HL-60 (cell line): Measurements from ENCODE around the gene C14orf132.

Source experiments
- GABPA ChIP-seq: IDR thresholded peaks from 2 replicates; pipeline ENCODE4 v1.6.1; 2012; ENCODE audit warnings: low read depth
- POLR2AphosphoS5 ChIP-seq: IDR thresholded peaks from 2 replicates; pipeline ENCODE4 v1.6.1; 2012; ENCODE audit warnings: low read depth
- SPI1 ChIP-seq: IDR thresholded peaks from 2 replicates; pipeline ENCODE4 v1.6.1; 2012; ENCODE audit warnings: low read depth, mild to moderate bottlenecking, borderline replicate concordance
- TF ChIP-seq, protein P1 (sequence below): IDR thresholded peaks from 2 replicates; pipeline ENCODE4 v1.6.1; 2012; ENCODE audit warnings: low read depth; ENCODE audit not compliant: insufficient replicate concordance
- TF ChIP-seq, protein P2 (sequence below): IDR thresholded peaks from one replicate; pipeline ENCODE4 v1.5.1; 2011; ENCODE audit warnings: low read length, control low read depth, inconsistent platforms; ENCODE audit not compliant: insufficient read depth

GRCh38 chr14:96098999-96099335, 59.8 kb downstream of the C14orf132 start:
- TF ChIP-seq, protein P1, sequence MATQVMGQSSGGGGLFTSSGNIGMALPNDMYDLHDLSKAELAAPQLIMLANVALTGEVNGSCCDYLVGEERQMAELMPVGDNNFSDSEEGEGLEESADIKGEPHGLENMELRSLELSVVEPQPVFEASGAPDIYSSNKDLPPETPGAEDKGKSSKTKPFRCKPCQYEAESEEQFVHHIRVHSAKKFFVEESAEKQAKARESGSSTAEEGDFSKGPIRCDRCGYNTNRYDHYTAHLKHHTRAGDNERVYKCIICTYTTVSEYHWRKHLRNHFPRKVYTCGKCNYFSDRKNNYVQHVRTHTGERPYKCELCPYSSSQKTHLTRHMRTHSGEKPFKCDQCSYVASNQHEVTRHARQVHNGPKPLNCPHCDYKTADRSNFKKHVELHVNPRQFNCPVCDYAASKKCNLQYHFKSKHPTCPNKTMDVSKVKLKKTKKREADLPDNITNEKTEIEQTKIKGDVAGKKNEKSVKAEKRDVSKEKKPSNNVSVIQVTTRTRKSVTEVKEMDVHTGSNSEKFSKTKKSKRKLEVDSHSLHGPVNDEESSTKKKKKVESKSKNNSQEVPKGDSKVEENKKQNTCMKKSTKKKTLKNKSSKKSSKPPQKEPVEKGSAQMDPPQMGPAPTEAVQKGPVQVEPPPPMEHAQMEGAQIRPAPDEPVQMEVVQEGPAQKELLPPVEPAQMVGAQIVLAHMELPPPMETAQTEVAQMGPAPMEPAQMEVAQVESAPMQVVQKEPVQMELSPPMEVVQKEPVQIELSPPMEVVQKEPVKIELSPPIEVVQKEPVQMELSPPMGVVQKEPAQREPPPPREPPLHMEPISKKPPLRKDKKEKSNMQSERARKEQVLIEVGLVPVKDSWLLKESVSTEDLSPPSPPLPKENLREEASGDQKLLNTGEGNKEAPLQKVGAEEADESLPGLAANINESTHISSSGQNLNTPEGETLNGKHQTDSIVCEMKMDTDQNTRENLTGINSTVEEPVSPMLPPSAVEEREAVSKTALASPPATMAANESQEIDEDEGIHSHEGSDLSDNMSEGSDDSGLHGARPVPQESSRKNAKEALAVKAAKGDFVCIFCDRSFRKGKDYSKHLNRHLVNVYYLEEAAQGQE = no peak
- TF ChIP-seq, protein P2, sequence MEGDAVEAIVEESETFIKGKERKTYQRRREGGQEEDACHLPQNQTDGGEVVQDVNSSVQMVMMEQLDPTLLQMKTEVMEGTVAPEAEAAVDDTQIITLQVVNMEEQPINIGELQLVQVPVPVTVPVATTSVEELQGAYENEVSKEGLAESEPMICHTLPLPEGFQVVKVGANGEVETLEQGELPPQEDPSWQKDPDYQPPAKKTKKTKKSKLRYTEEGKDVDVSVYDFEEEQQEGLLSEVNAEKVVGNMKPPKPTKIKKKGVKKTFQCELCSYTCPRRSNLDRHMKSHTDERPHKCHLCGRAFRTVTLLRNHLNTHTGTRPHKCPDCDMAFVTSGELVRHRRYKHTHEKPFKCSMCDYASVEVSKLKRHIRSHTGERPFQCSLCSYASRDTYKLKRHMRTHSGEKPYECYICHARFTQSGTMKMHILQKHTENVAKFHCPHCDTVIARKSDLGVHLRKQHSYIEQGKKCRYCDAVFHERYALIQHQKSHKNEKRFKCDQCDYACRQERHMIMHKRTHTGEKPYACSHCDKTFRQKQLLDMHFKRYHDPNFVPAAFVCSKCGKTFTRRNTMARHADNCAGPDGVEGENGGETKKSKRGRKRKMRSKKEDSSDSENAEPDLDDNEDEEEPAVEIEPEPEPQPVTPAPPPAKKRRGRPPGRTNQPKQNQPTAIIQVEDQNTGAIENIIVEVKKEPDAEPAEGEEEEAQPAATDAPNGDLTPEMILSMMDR = no peak
- TF ChIP-seq GABPA (no peak), POLR2AphosphoS5 (no peak), SPI1 (no peak)
